Islet precursor cell (in vitro differentiated cells): ENCODE results near the gene CHN1.

Experiments
- DNase-seq: peaks from one replicate; pipeline ENCODE4 v3.0.0-alpha.2; 2018

The CHN1 gene

DNA sequence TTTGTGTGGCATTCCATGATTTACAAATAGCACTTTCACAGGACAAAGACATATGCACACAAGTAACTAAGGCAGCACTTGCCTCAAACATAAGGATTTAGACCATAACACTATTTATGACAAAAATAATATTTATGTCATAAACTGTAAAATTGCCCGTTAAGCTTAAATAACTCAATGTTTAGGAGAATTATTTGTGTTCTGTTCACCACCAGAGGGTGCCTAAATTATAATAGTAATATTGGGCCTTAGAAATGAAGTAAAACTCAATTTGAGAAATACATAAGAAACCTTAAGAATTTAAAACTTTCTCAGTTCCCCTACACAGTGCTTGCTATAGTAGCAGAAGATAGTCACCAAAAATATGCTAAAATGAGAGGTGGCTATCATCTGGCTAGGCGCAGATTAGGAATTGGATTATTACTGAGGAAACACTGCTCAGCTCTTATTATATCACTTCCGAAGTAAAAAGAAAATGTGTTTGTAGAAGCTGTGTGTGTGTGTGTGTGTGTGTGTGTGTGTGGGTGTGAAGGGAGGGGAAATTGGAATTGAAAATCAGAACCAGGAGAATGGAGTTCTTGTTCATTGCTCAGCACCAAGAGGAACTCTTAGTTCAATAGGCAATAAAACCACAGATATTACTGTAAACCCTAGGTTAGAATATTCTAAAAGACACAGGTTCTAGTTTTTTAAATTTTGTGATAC, 4.9 kb upstream of the CHN1 start:
- no peak for DNase-seq

DNA sequence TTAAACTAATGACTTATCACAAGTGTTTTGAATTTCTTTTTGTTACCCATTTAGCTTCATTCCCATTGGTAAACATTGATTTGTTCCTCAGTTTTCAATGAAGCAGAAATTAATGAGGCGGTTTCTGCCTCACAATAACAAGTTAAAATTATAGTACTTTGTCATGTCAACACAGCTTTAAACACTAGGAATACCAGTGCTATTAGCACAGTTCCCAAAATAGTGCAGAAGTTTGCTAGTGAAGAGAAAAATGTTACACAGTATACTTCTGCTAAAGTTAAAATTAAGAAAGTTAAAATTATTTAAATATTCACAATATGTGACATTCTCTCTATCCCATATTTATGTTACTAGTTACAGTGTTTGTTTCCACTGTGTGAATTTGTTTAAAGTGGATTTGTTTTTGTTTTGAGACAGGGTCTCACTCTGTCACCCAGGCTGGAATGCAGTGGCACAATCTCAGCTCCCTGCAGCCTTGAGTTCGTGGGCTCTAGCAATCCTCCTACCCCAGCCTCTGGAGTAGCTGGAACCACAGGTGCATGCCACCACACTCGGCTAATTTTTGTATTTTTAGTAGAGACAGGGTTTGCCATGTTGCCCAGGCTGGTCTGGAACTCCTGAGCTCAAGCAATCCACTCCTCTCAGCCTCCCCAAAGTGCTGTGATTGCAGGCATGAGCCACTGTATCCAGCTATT, 3.8 kb upstream of the CHN1 start:
- DNase-seq = no peak

DNA sequence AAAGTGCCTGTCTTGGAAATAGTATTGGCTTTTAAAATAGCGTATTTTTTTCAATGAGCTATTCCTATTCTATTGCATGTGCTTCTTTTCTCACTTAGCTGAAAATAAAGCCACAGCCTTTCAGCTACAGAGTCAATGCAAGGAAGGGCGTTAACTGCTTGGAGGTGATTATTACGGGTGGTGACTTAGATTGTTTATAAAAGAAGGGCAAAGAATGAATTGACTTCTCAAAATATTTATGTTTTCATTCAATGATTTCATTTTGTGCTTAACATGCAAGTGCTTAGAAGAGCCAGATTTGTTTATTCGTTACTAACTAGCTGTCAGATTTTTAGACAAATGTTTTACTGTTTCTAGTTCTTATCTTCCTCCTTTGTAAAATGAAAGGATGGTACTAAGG, 2.8 kb upstream of the CHN1 start:
- no peak for DNase-seq

DNA sequence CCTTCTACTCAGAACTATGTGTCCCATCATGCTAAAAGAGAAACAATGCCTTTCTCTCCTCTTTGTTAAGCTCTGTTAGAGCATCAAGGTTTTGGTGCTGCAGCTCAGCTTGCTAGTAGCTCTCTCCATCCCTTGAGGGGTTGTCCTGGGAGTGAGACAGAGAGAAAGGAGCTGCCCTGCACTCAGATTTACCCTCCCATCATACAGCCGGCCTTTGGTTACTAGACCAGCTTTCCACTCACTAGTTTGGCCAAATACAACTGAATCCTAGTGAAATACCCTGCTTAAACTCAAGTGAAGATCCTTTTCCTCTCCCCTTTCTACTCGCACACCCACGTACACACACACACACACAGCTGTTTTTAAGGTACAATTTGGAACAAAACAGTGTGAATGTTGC, 2.3 kb upstream of the CHN1 start:
- no peak for DNase-seq

DNA sequence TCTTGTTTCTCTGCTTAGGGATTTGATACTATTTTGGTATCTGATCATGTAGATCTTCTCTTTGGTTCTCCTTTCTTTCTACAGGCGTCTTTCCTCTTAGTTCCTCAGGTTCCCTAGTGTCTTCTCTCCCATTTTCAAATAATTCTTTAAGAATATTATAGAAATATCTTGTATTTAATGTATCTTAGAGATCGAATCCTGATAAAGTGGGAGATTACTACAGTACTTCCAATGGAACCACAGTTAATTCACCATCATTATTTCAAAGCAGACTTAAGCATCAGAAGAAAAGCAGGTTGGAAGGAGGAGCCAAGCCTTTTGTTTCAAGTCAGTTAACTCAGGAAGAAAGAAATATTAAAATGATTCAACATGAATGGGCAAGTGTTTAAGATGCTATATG, 1.1 kb upstream of the CHN1 start:
- DNase-seq = no peak

DNA sequence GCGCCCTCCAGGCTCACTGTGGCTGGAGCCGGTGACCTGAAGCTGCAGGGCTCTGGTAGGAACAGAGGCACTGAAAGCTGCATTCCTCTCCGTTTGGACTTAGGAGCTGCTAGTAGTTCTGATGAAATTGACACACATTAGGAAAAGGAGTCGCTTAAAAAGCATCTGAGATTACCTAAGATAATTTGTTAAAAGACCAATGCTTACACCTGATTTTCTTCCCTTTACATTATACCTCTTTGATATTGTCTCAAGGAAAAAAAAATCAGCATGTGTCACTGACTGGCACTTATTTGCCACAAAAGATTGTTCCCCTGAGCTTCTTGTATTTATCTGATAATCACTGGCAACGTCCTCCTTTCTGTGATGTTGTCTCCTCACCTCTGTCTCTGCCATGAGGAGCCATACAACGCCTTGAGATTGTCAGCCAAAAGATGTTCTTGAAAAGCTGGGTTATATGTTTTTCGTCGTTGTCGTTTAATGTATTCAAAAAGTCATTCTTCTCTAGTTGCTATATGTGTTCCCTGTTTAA, 618 bp upstream of the CHN1 start:
- no peak for DNase-seq

DNA sequence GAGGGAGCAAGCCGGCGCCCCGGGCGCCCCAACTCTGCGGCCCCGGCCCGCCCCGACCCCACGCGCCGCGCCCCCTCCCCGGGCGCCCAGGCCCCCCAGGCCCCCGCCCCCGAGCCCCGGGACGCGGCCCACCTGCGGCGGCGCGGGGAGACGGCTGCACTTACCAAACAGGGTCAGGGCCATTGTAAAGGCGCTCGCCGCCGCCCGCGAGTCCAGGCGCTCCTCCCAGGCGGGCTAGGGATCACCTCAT, 526 bp downstream of the CHN1 start:
- DNase-seq = peak; percentile 79

DNA sequence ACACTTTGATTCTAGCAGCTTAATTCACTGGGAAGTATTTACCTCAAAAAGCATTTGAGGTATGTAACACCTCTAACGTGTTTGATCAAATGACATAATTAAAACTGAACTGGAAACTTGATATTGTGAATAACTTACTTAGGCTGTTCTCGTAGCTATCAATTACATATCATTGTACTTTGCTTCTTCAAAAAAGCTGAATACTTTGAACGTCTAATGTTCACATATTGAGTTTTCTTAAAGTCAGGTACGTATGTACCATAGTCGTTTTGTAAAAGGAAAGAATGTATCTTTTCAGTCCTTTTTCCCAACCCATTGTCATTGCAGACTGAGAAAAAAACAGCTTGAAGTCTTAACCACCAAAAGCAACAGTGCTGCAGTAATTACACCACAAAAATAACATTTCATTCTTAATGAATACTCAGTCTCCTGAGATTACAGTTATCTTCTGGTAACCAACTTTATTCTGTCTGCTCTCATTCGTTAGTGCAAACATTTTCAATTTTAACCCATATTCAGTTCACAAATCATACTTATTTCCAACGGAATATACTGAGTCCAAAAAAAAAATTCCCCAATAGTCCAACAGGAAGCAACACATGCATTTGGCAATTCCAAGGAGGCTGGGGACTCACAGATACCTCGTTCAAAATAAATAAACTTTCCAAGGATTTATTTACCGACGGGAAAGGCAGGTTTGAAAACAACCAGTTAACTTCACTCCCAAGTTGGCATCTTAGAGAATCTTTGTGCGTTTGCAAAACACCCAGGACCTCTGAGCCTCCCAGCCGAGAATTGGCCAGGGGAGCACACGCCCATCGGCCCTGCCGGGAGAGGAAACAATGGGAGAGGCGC, 1.1 kb downstream of the CHN1 start:
- DNase-seq = no peak

DNA sequence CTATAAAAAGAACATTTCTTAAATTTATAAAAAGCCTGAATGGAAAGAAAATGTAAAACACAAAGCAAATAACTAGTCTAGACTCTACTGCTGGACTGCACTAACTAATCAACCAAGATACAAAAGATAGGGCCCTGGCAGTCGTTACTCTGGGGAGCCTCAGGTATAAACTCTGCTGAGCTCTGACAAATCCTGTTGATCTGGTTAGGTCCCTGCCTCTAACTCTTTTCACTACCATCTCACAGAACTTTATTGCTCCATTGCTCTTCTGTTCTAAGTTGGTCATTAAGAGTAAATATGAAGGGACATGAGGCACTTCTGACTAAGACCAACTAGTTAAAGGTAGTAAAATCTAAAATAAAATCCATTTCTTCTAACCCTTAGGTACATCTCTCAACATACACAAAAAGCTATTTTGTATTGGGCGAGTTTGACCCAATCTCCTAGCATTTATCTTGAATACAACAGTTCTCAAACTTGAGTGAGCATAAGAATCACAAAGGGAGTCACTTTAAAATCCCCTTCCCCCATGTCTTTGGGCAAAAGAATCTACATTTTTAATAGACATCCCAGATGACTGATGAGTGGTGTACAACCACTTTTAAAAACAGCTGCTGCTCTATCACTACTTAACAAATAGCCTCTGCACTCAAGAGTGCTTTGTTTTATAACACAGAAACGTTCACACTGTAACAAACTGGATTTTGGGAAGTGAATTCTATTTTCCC, 2.5 kb downstream of the CHN1 start:
- DNase-seq = peak; percentile 63

DNA sequence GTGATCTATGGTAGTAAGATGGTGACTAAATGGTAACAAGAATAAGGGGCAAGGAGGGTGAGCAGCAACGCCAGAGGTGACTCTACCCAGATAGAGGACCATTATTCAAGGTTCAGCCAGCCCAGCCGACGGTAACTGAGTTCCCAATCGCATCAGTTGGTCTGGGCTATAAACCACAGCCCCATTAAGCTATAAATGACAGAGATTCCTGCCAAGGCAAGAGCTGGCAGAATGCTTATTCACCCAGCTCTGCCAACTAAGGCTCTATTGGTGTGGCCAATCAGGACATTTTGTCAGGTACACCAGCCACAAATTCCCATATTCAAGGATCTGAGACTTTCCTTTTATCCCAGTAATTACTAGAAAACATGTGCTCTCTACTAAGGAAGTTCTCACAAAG, 3.6 kb downstream of the CHN1 start:
- no peak for DNase-seq

DNA sequence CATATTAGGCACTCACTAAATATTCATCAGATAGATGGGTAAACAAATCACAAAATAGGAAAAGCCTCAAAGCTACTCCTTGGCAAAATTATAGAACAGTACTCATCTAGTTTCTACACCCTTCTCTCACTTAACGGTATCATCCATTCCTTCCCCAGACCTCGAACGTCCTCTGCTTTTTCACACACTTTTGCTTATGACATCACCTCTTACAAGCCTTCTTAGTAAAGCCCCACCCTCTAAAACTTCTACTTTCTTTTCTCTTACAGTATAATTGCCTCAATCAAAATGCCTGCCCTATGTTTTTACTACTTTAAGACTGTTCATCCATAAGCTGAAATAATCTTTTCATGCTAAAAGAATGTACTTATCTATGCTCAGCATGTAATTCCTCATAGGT, 8.1 kb downstream of the CHN1 start:
- DNase-seq = no peak

DNA sequence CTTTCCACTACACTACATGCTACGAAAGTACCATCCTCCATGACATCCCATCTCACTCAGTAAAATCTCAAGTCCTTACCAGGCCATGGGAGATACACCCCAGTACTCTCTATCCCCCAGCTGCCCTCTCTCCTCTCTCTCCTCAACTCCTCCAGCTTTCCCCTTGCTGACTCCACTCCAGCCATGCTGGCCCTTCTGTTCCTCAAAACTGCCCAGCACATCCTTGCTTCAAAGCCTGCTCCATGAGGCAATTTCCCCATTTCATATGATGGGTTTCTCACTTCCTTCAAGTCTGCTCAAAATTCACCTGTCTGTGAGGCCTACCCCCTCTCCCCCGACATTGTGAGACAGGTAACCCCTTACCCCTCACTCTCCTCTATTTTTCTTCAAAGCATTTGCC, 8.6 kb downstream of the CHN1 start:
- no peak for DNase-seq

DNA sequence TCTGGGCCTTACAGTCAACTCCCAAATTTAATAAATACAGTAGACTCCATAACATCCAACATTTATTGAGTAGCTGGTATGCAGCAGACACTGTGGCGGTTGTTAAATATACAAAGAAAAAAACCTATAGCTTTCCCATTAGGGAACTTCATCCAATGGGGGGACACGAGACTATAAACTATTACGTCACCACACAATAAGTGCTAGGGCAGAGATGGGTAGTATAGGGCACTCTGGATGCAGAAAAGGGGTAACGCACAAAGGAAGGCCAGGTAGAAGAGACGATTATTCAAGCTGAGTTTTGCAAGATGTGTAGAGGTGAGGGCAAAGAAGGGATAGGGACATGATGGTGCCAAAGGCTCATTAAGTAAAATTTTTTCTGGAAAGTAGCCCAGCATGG, 10.8 kb downstream of the CHN1 start:
- DNase-seq = no peak

DNA sequence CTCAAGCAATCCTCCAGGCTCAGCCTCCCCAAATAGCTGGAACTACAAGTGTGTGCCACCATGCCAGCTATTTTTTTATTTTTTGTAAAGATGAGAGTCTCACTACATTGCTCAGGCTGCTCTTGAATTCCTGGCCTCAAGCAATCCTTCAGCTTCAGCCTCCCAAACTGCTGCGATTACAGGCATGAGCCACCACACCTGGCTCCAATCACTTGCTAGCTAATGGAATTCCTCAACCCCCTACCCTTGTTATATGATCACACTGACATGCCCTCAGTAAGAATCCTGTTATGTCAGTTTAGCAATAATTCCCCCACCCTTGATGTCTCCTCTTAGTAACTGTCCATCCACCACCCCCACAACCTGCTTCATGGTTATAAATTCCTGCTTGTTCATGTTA, 12.3 kb downstream of the CHN1 start:
- DNase-seq = peak; percentile 66

DNA sequence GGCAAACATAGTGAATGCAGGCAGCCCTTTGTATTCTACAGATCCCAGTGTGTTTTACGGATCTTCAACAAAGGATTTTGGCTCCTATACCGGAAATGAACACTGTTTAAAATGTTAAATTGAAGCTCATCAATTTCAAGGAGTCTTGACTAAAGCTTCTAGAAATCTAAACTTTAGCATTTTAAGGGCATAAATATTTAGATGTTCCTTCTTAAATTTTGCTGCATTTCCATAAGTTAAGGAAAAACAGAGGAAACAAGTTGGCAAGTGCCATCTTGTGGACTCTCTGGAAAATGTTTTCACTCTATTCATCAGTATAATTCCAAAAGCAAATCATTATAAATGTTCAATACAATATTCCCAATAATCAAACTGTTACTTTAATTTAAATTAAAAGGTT, 19.6 kb downstream of the CHN1 start:
- DNase-seq = no peak

DNA sequence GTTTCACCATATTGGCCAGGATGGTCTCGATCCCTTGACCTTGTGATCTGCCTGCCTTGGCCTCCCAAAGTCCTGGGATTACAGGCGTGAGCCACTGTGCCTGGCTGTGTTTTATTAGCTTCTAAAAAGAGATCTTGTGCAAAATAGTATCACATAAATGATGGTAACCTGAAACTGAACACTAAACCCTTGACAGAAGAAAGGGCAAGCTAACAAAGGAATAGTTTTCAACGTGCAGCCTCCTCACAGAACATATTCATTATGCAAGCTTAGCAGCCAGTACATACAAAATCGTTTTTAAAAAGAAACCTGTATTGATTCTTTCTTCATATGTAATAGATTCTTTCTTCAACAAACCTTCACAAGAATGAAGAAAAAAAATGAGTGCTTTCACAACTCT, 20.6 kb downstream of the CHN1 start:
- no peak for DNase-seq

DNA sequence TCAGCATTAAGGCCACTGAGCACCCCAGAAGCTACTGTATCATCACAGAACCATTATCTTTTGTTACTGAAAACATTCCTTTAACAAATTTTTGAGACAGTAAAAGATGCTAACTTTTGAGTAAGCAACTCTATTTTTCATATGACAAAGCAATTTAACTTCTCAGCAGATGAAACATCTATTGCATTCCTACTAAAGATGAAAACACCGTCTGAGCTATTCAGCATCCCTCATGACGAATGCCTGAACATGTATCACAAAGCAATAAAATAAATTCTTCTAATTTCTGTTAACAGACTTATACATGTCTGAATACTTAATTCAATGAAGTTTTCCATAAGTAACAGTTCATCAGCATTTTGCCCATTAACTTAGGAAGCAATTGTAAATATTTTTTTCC, 23.9 kb downstream of the CHN1 start:
- DNase-seq = no peak

DNA sequence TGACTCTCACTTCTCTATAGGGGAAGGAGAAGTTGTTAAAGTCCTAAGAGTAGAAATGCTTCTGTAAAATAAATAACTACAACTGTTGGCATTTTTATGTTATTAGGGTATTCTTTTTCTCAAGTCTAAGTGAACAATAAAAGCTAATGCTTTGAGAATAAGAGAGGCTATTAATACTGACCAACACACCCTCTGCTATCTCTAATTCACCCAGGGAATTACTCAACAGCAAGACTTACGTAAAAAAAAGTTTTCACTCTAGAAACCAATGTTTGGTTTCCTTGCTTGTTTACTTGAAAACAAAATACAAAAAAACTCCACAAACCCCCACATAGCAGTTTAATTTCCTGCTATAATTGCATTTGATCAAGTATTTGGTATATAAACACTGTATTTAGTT, 25.2 kb downstream of the CHN1 start:
- DNase-seq = no peak

DNA sequence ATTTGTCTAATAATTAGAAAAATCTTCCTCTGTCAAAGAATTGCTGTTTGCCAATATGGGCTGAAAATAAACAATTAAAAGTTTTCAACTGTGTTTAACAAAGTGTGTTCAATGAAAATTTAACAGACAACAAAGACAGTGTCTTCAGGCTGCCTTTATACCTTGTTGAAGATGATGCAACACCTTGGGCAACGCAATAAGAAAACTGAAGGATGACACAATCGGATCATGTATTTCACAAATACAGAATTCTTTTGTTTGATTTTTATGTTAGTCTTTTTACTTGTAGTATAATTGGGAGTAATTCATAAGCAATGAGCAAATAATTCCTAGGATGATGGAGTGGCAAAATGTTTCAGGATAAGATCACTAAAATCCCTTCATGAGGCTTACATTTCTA, 27.8 kb downstream of the CHN1 start:
- DNase-seq = no peak

DNA sequence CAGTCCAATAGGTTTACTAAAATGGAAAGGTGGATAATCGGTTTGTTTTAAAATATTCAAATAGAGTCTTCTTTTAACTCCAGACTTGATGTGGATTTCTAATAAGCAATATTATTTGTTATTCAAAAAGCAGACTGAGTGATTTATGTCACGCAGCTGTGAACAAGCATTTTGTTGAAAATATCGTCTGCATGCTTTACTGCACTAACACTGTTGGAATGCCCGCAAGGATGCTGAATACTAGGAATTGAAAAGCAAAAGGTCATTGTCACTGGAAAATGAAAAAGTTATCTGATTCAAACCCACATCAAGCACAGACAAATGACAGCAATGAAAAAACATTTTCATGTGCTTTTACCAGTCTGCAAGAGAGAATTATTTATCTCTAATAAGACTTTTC, 31.1 kb downstream of the CHN1 start:
- DNase-seq = no peak

DNA sequence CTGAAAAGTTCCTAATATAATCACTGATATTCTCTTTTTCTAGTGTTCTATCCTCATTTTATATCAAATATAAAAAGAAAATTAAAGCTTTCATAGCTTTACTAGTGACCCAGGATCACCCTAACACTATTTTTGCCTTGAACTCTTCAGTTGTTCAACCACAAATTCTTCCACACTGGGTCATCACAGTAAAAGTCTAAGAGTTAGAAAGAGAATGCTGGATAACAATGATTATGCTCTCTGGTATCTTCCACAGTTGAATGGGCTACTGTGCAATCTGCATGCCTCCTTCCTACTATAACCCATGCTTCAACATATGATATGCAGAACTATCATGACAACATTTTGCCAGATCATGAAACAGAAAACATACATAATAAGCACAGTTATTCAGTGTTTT, 32.3 kb downstream of the CHN1 start:
- DNase-seq = no peak

DNA sequence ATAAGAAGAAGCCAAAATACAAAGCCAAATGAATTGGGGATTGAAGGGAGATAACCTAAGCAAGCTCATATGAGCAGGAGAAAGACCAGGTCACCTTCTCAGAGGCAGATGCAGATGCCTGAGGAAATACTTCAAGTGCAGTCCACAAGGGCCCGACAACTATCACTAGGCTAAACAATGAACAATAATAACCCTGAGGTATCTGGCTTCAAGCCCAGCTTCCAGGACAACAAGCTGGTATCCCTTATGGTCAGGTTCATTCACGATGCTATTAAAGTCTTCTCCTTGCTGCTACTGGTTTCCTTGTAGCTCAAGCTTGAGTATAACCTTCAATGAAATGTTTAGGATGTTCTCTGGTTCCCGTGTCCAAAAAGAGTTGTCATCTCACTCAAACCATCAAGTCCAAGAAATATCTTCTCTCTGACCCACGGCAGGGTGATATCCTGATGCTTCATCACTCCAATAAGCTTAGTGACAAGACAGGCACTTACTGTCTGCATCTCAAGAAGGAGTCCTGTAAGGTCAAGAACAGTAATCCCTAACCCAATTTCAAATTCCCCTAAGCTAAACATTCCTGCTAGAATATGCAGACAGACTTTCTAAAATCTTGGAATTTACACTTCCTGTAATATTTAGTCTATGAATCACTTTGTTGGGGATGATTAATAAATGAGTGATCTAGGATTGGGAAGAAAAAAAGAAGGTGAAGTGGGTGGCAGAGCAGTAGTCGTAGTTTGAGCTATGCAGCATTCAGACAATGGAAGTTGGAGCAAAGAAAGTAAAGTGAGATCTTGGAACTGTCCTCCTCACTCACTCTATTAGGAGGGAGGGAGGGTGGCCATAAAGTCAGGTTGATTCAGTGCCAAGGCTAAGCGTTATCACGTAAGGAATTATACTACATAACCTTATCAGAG, 33.1 kb downstream of the CHN1 start:
- DNase-seq = no peak
